Endothelial cell of umbilical vein (primary cell): ENCODE results near the gene HK1.

Experiments used
- EZH2 ChIP-seq: IDR thresholded peaks from 2 replicates; pipeline ENCODE4 v1.6.1; 2012; ENCODE audit warnings: borderline replicate concordance, low read depth, mild to moderate bottlenecking, moderate library complexity, low read length, inconsistent platforms; ENCODE audit not compliant: severe bottlenecking
- JUN ChIP-seq: IDR thresholded peaks from 2 replicates; pipeline ENCODE4 v1.6.1; 2011; ENCODE audit warnings: borderline replicate concordance, low read depth; ENCODE audit not compliant: insufficient read length, insufficient read depth
- MYC ChIP-seq: IDR thresholded peaks from one replicate; pipeline ENCODE4 v1.6.1; 2011; ENCODE audit warnings: mild to moderate bottlenecking, low read depth, low read length
- POLR2A ChIP-seq: IDR thresholded peaks from 2 replicates; pipeline ENCODE4 v1.6.1; 2012; ENCODE audit warnings: low read depth, mild to moderate bottlenecking, control low read depth, low read length
- POLR2AphosphoS5 ChIP-seq: IDR thresholded peaks from 2 replicates; pipeline ENCODE4 v1.6.1; 2012; ENCODE audit warnings: low read depth, mild to moderate bottlenecking, control low read depth, low read length, moderate library complexity; ENCODE audit not compliant: insufficient read depth
- TF ChIP-seq, protein P1 (sequence below), 2 donors: IDR thresholded peaks; 1 replicate in 1 of 2; 2 replicates in 1 of 2; pipeline ENCODE4 v1.5.1; 2011; ENCODE audit warnings: low read length in 2 of 2, mild to moderate bottlenecking in 2 of 2, moderate library complexity in 2 of 2, control low read depth in 1 of 2, inconsistent platforms in 1 of 2, low read depth in 1 of 2; ENCODE audit not compliant: insufficient read depth in 1 of 2; ENCODE audit errors: extremely low read depth in 1 of 2
- TF ChIP-seq, protein P2 (sequence below): IDR thresholded peaks from 2 replicates; pipeline ENCODE4 v1.6.1; 2011; ENCODE audit not compliant: insufficient read depth, insufficient read length

DNA sequence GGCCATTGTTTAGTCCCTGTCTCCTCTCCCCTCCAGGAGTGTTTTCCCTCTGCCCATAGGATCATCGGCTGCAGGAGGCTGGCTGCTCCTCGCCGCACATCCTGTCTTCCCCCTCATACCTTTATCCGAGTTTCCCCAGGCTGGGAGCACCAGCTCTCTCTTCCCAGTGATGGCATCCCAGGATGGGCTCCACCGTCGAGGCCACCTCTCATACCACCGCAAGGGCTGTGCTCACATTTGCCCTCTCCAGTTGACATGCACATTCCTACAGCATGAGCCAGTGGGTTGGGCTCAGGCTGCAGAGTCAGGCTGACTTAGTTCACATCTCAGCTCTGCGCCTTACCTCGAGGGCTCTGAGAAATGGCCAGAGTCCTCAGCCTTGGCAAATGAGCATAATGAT is 46.0 kb upstream of the HK1 start:
- TF ChIP-seq, protein P1, sequence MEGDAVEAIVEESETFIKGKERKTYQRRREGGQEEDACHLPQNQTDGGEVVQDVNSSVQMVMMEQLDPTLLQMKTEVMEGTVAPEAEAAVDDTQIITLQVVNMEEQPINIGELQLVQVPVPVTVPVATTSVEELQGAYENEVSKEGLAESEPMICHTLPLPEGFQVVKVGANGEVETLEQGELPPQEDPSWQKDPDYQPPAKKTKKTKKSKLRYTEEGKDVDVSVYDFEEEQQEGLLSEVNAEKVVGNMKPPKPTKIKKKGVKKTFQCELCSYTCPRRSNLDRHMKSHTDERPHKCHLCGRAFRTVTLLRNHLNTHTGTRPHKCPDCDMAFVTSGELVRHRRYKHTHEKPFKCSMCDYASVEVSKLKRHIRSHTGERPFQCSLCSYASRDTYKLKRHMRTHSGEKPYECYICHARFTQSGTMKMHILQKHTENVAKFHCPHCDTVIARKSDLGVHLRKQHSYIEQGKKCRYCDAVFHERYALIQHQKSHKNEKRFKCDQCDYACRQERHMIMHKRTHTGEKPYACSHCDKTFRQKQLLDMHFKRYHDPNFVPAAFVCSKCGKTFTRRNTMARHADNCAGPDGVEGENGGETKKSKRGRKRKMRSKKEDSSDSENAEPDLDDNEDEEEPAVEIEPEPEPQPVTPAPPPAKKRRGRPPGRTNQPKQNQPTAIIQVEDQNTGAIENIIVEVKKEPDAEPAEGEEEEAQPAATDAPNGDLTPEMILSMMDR (IDR thresholded peaks at IDR 0.05; ENCODE audit: extremely low read depth in 1 of 2, insufficient read depth in 1 of 2, low read depth in 1 of 2, low read length in 2 of 2) = no peak
- TF ChIP-seq POLR2A = no peak
- TF ChIP-seq, protein P2, sequence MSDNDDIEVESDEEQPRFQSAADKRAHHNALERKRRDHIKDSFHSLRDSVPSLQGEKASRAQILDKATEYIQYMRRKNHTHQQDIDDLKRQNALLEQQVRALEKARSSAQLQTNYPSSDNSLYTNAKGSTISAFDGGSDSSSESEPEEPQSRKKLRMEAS = no peak
- no peak for TF ChIP-seq EZH2
- TF ChIP-seq POLR2AphosphoS5 = no peak
- TF ChIP-seq MYC = no peak
- TF ChIP-seq JUN = no peak
